GM21360 (cell line): ENCODE measurements around the gene SLC66A2.
"Not testable (repeated sequence)": the region's sequence is repeated elsewhere in the genome, so short reads cannot be mapped to it uniquely, and the experiment has no call there.

Experiments used
- ATAC-seq: cut with Tn5 transposase; IDR thresholded peaks from one replicate; pipeline ENCODE4 v1.9.1; 2021; ENCODE audit warnings: mild to moderate bottlenecking, moderate library complexity; ENCODE audit not compliant: unreplicated experiment

SLC66A2 gene

DNA sequence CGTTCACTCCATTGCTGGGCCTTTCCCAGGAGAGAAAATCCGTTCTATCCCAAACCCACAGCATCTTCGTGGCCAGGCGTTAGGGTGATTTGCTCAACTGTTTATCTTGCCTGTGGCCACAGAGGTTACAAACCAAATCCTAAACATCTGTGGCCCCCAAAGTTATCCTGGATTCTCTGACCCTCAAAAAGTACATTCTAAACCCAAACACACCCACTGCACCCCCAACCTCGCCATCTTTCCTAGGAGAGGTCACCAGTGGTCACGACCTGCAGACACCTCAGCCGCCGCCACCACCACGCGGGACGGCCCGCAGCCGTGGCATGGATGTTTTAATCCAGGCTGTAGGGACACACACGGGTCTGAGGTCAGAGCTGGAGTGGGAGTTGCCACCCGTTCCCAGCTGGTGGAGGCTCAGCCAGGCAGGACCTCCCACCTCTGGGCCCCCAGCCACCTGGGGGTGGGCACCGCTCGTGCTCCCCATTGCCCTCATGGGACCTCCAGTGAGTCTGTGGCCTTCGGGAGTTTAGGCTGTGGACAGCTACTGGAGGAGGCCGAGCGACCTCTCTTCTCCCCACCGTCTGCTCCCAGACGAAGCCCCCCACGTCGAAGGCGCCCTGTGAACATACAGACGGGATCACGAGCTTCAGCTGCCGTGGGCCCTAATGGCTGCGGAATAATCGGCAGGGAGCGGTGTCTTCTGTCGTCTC, 81.7 kb downstream of the SLC66A2 start:
- no peak for ATAC-seq

DNA sequence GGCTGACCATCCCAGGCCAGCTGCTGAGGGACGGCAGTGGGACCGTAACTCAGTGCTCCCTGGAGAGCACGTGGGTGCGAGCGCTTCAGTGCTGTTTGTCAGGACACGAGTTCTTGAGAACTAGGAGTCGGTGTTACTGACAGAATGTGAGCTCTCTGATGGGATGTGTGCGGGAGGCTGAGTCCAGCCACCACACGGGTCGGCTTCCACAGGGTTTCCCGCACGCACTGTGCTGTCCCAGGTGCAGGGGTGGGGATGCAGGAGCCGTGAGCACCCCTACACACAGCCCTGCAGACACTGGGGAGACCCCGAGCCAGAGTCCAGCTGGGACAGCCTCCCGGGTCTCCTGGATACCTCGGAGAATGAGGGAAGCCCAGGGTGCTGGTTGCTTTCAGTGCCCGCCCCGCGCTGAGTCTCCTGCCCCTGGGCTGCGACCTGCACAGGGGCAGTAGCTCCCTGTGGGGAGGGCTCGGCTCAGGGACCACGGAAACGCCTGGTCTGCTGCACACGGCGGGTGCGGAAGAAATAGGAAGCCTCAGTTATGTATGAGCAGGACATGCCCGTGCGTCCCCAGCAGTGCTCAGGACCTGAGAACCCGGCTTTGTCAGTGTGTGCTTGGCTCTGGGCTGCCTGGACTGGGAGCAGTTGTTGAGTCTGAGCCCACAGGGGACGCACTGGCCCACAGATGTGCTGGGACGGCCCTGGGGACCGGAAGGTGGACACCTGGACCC, 82.5 kb downstream of the SLC66A2 start:
- ATAC-seq: no peak

DNA sequence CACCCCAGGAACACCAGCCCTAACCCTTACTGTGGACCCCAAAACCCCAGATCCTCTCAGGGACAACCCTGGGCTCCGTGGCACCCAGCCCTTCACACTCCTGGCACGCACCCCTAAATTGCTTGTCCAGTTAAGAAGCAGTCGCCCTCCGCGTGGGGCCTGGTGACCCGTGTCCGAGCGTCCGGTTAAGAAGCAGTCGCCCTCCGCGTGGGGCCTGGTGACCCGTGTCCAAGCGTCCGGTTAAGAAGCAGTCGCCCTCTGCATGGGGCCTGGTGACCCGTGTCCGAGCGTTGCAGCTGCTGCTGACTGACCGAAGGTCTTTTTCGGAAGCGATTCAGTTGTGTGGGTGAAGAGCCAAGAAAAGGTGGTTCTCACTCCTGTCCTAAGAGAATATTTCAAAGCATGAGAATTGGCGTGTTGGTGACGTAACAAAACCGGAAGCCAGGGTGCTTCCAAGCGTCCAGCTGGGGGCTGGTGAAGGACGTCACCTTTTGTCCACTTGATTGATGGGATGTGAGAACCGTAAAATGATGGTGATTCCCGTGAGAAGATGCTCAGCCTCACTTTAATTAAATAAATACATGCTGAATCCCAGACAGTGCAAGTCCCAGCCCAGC, 83.2 kb downstream of the SLC66A2 start:
- no peak for ATAC-seq

DNA sequence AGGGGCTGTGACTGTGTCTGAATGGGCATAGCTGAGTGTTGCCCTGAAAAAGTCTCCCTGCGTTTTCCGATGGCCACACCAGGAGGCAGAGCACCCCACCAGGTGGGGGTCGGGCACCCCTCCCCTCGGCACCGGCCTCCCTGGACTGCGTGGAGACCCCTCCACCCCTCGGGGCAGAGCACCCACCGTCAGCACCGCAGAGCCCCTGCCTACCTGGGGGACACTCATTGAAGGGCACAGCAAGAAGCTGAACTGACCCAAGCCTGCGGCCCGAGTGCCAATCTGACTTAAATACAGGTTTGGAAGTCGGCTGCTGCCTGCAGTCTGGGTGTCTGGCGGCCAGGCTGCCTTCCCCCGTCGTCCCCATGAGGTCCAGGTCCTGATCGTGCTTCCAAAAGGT, 83.8 kb downstream of the SLC66A2 start:
- ATAC-seq: no peak

DNA sequence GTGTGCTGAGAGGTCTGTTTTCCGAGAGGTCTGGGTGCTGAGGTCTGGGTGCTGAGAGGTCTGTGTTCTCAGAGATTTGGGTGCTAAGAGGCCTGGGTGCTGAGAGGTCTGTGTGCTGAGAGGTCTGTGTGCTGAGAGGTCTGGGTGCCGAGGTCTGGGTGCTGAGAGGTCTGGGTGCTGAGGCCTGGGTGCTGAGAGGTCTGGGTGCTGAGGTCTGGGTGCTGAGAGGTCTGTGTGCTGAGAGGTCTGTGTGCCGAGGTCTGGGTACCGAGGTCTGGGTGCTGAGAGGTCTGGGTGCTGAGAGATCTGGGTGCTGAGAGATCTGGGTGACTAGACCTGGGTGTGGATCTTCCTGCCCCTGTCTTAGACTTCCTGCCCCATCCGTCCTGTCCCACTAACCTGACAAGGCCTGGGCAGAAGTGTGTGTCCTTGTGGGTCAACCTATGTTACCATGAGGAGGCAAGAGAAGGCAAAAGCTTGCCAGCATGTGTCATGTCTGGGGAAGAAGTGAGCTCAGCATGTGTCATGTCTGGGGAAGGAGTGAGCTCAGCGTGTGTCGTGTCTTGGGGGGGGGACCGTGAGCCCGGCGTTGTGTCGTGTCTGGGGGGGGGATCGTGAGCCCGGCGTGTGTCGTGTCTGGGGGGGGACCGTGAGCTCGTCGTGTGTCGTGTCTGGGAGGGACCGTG, 84.4 kb downstream of the SLC66A2 start:
- no peak for ATAC-seq

DNA sequence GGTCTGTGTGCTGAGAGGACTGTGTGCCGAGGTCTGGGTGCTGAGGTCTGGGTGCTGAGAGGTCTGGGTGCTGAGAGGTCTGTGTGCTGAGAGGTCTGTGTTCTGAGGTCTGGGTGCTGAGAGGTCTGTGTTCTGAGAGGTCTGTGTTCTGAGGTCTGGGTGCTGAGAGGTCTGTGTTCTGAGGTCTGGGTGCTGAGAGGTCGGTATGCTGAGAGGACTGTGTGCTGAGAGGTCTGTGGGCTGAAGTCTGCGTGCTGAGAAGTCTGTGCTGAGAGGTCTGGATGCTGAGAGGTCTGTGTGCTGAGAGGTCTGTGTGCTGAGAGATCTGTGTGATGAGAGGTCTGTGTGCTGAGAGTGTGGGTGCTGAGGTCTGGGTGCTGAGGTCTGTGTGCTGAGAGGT, 85.5 kb downstream of the SLC66A2 start:
- not testable (repeated sequence) for ATAC-seq

DNA sequence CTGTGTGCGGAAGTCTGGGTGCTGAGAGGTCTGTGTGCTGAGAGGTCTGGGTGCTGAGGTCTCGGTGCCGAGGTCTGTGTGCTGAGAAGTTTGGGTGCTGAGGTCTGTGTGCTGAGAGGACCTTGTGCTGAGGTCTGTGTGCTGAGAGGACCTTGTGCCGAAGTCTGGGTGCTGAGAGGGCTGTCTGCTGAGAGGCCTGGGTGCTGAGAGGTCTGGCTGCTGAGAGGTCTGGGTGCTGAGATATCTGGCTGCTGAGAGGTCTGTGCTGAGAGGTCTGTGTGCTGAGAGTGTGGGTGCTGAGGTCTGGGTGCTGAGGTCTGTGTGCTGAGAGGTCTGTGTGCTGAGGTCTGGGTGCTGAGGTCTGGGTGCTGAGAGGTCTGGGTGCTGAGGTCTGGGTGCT, 86.5 kb downstream of the SLC66A2 start:
- not testable (repeated sequence) for ATAC-seq

DNA sequence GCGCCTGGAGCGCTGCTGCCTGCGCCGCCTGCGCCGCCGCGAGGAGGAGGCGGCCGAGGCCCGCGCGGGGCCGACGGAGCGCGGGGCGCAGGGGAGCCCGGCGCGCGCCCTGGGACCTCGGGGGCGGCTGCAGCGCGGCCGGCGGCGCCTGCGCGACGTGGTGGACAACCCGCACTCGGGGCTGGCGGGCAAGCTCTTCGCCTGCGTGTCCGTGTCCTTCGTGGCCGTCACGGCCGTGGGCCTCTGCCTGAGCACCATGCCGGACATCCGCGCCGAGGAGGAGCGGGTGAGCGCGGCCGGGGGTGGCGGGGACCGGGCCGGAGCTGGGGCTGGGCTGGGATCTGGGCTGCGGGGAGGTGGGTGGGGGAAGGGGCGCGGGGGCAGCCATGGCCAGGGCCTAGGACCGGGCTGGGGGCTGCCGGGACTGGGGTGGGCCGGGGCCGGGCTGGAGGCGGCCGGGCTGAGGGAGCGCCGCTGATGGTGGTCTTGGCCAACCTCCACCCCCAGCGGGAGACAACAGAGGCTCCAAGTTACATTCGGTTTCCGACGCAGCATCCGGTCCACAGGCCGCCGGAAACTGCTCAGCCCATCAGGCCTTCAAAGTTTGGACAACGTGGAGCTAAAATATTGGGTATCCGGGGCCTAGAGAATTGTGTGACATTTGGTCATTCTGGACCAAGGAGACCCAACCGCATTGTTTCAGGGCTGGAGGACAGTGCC, 87.3 kb downstream of the SLC66A2 start:
- ATAC-seq: no peak

DNA sequence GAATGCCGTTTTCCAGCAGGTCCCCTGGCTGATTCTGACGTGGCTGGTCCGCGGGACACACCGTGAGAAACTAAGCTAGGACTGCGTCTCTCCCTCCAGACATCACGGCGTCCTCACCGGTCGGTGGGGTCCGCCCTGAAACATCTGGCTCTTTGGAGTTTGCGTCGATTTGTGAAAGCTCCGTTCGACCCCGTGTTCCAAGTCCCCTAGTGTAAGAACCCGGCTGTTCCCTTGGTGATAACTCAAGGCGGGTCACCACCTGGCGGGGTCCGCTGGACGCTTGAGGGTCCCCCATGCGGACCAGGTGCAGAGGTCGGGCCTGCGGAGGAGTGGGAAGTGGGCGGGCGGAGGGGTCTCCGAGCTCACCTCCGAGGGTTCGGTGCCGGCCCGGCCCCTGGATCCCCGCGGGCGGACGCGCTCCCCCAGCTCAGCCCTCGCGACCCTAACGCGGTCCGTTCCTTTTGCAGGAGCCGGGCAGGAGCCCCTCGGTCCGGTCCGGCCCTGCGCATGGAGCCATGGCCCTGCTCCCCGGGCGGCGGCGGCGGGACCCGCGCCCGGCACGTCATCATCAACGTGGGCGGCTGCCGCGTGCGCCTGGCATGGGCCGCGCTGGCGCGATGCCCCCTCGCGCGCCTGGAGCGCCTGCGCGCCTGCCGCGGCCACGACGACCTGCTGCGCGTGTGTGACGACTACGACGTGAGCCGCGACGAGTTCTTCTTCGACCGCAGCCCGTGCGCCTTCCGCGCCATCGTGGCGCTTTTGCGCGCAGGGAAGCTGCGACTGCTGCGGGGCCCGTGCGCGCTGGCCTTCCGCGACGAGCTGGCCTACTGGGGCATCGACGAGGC, 88.1 kb downstream of the SLC66A2 start:
- no peak for ATAC-seq

DNA sequence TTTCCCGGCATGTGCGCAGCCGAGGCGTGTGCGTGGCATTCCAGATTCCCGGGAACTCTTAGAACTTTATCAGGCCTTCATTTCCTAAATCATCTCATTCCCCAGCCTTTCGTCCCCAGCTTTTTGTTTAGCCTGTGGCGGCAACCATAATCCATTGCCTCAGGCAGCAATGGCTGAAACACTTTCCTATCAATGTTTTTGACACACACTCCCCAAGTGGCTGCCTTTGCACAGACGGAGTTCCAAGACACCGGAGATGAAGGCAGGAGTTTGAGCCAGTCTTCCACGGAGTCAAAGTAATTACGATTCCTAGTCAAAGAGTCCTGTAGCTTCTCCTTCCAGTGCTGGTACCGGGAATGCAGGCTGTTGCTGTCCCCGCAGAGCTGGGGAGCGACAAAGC, 88.9 kb downstream of the SLC66A2 start:
- no peak for ATAC-seq

DNA sequence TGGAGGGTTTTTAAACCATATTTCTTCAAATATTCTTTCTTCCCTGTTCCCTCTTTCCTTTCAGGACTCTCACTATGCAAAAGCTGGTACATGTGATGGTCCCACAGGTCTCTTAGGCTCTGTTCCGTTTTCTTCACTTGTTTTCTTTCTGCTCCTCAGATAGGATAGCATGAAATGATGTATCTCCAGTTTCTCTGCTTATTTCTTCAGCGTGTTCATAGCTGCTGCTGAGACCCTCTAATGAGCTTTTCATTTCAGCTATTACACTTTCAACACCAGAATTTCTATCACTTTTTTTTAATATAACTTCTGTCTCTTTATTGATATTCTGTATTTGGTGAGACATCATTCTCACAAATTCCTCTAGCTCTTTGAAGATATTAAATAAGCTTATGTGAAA, 89.8 kb downstream of the SLC66A2 start:
- no peak for ATAC-seq

DNA sequence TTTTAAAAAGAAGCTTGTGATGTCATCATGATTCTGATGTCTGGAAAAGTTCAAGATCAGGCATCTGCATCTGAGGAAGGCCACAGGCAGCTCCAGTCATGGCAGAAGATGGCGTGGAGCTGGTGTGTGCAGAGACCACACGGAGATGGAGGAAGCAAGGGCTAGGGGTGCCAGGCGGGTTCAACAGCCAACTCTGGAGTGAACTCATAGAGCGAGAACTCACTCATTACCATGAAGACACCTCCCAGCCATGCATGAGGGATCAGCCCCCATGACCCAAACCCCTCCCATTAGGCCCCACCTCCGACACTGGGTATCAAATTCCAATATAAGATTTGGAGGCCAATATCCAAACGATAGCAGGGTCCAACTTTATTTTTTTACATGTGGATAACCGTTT, 92.1 kb downstream of the SLC66A2 start:
- no peak for ATAC-seq

DNA sequence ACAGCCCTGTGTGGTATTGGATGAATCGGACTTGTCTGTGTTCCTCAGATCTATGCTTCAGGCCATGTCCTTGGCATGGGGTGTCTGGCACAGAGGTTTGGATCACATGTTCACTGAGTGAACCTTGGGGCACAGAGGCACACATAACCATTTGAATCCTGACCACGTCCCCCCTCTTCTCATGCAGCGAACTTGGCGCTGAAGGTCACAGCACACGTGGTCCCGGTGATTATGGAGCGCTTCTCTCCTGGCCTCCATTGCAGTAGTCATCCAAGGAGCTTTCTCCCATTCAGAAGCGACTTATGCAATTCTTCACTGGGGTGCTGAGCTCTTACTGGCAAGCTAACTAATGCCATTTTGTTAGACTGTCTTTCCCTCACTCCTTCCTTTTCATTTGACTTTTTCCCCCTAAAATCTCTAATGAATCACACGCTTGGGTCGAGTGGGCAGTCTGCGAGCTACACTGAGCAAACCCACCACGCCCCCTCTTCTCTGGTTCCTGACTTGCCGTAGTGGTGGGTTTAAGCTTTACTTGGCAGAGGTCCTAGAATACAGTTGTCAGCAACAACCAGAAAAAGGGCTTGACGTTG, 94.3 kb downstream of the SLC66A2 start:
- ATAC-seq: no peak

DNA sequence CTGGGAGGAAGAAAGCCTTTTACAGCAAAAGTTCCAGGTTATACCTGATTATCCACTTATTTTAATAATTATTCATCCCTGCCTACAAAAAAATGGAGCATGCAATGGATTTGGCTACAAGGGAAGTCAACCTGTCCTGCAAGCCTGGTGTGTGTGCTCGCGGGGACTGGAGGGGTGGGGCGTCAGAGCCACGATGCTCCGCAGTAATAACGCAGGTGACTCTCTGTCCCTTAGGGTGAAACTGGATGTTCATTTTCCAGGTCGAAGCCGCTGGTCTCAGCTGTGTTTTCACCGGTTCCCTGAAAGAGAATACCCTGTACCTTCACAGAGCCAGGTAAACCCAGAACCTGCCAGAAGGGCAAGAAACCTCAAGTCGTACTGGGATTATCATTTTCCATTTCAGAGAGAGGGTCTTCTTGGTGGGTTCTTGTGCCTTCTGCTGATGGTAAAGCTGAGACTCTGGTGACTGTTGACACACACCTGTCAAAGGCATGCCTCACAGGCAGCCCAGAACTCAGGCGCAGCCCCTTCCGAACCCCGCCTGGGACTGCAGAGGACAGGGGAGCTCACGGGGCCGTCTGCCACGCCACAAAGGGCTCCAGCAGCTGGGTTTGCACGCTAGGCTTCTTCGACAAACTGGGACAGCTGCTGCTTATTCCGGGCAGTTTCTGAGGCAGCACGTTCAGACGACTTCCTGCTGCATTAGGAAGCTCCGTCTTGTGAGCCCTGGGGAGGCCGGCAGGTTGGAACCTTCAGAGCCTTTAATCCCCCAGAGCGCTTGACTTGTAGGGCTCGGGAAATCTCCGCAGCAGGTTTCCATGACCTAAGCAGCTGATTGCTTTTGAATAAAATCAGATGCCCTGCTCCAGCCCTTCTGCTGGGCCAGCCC, 95.1 kb downstream of the SLC66A2 start:
- peak; percentile 52 for ATAC-seq

DNA sequence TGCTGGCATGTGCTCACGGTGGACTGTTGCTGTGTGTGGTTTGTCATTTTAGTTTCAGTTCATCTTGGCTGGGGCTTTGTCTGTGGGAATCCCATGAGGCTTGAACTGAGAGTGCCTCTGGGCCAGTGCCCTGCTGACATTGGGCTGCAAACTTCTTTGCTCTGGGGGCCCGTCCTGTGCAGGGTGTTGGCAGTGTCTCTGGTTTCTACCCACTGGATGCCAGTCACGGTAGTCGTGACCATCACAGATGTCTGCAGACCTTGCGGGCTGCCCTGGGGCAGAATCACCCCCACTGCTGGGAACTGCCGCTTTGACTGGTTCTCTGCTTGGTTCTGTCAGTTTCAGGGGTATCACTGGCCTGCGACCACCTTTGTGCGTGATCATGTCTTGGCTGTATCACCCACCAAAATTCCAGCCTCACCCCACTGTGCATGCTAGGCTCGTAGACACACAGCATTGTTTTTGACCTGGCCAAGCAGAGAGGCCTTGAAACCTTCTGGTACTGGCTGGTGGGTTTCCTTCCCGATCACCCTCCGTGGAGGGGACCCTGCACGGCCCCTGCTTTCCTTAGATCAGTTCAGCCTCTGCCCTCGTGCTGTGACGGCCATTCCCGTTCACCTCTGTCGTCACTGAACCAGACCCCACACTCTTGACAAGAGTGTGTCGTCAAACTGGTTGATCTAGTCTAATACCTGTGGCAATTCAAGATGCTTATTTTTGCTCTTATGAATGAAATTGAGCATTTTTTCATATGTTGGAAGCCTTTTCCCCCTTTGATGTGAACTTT, 96.1 kb downstream of the SLC66A2 start:
- peak; percentile 80 for ATAC-seq

DNA sequence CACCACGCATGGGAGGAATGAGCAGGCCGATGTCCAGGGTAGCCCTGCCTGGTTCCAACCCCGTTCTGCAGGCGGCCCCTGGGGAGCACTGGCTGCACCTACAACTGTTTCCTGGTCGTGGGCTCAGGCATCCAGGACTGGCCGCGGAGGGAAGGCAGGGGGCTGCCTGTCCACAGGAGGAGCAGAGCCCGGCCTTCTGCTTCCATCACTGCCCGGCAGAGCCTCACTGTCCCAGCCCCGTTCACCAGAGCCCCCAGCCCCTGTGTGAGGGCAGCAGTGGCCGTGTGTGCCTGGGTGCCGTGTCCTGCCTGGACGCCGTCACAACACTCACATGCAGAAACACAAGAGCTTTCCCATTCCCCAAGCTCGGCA, 97.5 kb downstream of the SLC66A2 start:
- ATAC-seq: no peak

DNA sequence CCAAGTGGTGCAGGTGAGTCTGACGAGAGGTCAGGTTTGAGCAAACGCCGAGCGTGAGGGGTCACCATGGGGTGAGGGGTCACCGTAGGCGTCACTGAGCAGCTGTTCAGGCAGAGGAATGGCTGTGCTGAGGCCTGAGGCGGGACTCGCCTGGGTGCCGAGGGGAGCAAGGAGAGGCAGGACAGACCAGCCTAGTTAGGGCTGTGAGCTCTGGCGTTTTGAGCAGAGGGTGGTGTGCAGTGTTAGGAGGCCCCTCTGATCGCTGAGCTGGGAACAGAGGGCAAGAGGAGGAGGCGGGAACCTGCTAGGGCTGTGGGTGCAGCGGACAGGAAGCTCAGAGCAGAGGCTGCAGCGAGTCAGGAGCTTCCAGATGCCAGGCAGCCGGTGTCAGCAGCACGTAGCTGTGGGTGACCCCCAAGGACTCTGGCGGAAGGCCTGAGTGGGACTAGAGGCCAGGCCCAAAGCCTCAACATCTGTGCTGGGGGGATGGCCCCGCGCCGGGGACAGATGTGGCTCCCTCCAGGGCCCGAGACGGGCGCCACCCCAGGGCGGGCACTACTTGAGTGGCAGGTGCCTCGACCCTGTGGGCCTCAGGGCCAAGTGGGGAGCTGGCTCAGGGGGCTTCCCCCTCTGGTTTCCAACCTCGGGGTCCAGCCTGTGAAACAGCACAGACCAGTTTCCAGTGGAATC, 98.0 kb downstream of the SLC66A2 start:
- ATAC-seq: no peak
